ENCODE data around the gene GNL3. TPM values are rescaled to one million over a fixed set of nuclear protein-coding genes. Genes with fewer than 3 reads are reported as not detected.

GNL3 gene
- total and polyA plus RNA-seq, 4 donors, result 26.5 to 82.2 (median 41.8) TPM

DNA sequence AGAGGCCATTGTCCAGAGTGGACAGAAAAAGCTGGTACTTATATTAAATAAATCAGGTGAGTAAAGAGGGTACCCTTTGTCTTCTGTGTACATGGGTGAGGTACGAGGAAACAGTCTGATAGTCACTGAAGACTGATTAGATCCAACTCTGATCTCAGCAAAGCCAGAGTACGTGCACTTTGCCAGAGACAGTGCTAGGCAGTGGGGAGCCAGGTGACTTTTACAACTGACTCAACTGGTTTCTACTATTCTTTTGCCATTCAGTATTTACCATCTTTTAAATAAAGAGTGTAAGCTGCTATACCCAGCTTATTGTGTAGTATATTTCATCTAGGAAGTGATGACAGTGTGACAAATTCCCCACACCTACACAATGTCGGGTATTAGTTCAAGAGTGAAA lies 3.3 kb downstream of the GNL3 start:
- DNase-seq (ENCODE audit: low spot score), result no peak
- WGBS, result 92% methylated on average over 3 of the region's 3 CpGs
- Histone ChIP-seq H3K4me1 (ENCODE audit: control insufficient read depth in 4 of 4, insufficient read depth in 4 of 4, low read length in 3 of 4) (peaks cover 5 to 16% (median 13%) of the 10 kb centered on the region in 4 donors), H3K27ac (ENCODE audit: low read depth in 1 of 2, low read length in 2 of 2) (peak overlapping the region in 1 of 2 donors; percentile 8), H3K36me3 (ENCODE audit: control insufficient read depth in 4 of 4, insufficient read depth in 3 of 4, low read depth in 1 of 4, low read length in 3 of 4) (peaks cover 16 to 61% (median 59%) of the 10 kb centered on the region in 4 donors), H3K9ac (ENCODE audit: low read depth in 1 of 2, low read length in 2 of 2) (no peak overlapping the region), H3K9me3 (ENCODE audit: control insufficient read depth in 4 of 4, low read length in 3 of 4) (no peaks in the 10 kb centered on the region), H3K4me3 (ENCODE audit: low read depth in 1 of 3, low read length in 3 of 3) (no peak overlapping the region), H3K27me3 (ENCODE audit: control insufficient read depth in 4 of 4, insufficient read depth in 4 of 4, low read length in 3 of 4) (no peaks in the 10 kb centered on the region)
- TF ChIP-seq, protein P1, sequence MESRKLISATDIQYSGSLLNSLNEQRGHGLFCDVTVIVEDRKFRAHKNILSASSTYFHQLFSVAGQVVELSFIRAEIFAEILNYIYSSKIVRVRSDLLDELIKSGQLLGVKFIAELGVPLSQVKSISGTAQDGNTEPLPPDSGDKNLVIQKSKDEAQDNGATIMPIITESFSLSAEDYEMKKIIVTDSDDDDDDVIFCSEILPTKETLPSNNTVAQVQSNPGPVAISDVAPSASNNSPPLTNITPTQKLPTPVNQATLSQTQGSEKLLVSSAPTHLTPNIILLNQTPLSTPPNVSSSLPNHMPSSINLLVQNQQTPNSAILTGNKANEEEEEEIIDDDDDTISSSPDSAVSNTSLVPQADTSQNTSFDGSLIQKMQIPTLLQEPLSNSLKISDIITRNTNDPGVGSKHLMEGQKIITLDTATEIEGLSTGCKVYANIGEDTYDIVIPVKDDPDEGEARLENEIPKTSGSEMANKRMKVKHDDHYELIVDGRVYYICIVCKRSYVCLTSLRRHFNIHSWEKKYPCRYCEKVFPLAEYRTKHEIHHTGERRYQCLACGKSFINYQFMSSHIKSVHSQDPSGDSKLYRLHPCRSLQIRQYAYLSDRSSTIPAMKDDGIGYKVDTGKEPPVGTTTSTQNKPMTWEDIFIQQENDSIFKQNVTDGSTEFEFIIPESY (IDR thresholded peaks at IDR 0.05), result no peak
- TF ChIP-seq EGR1 (IDR thresholded peaks at IDR 0.05; ENCODE audit: low read depth in 2 of 2) (no peak), FOXA2 (IDR thresholded peaks at IDR 0.05) (no peak), SP1 (IDR thresholded peaks at IDR 0.05) (no peak)

DNA sequence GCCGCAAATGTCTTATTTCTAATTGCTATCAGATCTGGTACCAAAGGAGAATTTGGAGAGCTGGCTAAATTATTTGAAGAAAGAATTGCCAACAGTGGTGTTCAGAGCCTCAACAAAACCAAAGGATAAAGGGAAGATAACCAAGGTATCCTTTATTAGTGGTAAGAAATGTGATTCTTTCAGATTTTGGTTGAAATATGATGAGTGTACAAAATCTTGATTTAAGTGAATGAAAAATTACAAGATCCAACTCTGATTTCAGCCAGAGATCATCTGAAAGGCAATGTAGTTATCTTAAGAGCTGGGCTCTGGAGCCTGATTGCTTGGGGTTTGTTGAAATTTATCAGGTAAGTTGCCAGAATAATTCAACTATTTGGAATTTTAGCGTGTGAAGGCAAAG lies 4.7 kb downstream of the GNL3 start:
- no peak overlapping the region for H3K27ac ChIP-seq (ENCODE audit: low read depth in 1 of 2, low read length in 2 of 2)
- H3K4me3 ChIP-seq (ENCODE audit: low read depth in 1 of 3, low read length in 3 of 3), result no peak overlapping the region
- H3K9ac ChIP-seq (ENCODE audit: low read depth in 1 of 2, low read length in 2 of 2), result no peak overlapping the region
- 98% methylated on average over 2 of the region's 2 CpGs for WGBS
- H3K36me3 ChIP-seq (ENCODE audit: control insufficient read depth in 4 of 4, insufficient read depth in 3 of 4, low read depth in 1 of 4, low read length in 3 of 4), result peaks cover 20 to 74% (median 71%) of the 10 kb centered on the region in 4 donors
- TF ChIP-seq, protein P2, sequence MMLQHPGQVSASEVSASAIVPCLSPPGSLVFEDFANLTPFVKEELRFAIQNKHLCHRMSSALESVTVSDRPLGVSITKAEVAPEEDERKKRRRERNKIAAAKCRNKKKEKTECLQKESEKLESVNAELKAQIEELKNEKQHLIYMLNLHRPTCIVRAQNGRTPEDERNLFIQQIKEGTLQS (IDR thresholded peaks at IDR 0.05), result no peak
- TF ChIP-seq HNF4A (conservative IDR thresholded peaks at IDR 0.05), result no peak
- no peak for TF ChIP-seq EGR1 (IDR thresholded peaks at IDR 0.05; ENCODE audit: low read depth in 2 of 2)
- TF ChIP-seq, protein P3, sequence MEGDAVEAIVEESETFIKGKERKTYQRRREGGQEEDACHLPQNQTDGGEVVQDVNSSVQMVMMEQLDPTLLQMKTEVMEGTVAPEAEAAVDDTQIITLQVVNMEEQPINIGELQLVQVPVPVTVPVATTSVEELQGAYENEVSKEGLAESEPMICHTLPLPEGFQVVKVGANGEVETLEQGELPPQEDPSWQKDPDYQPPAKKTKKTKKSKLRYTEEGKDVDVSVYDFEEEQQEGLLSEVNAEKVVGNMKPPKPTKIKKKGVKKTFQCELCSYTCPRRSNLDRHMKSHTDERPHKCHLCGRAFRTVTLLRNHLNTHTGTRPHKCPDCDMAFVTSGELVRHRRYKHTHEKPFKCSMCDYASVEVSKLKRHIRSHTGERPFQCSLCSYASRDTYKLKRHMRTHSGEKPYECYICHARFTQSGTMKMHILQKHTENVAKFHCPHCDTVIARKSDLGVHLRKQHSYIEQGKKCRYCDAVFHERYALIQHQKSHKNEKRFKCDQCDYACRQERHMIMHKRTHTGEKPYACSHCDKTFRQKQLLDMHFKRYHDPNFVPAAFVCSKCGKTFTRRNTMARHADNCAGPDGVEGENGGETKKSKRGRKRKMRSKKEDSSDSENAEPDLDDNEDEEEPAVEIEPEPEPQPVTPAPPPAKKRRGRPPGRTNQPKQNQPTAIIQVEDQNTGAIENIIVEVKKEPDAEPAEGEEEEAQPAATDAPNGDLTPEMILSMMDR (IDR thresholded peaks at IDR 0.05; ENCODE audit: low read depth, low read length, missing input control), result no peak
- TF ChIP-seq SP1 (IDR thresholded peaks at IDR 0.05), result no peak
- no peak for TF ChIP-seq RAD21 (IDR thresholded peaks at IDR 0.05)
- TF ChIP-seq, protein P1 (IDR thresholded peaks at IDR 0.05), result no peak
- TF ChIP-seq YY1 (IDR thresholded peaks at IDR 0.05), result no peak
- TF ChIP-seq HNF4G (IDR thresholded peaks at IDR 0.05), result no peak
- TF ChIP-seq, protein P4, sequence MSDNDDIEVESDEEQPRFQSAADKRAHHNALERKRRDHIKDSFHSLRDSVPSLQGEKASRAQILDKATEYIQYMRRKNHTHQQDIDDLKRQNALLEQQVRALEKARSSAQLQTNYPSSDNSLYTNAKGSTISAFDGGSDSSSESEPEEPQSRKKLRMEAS (IDR thresholded peaks at IDR 0.05), result no peak
- TF ChIP-seq GABPA (IDR thresholded peaks at IDR 0.05 in 1 of 2, conservative IDR thresholded peaks at IDR 0.05 in 1 of 2), result no peak
- TF ChIP-seq TAF1 (conservative IDR thresholded peaks at IDR 0.05), result no peak
- no peak for TF ChIP-seq JUND (IDR thresholded peaks at IDR 0.05)
- no peaks in the 10 kb centered on the region for H3K27me3 ChIP-seq (ENCODE audit: control insufficient read depth in 4 of 4, insufficient read depth in 4 of 4, low read length in 3 of 4)
- no peak for DNase-seq (ENCODE audit: low spot score)
- peaks cover 5 to 9% (median 6%) of the 10 kb centered on the region in 4 donors for H3K4me1 ChIP-seq (ENCODE audit: control insufficient read depth in 4 of 4, insufficient read depth in 4 of 4, low read length in 3 of 4)
- no peaks in the 10 kb centered on the region for H3K9me3 ChIP-seq (ENCODE audit: control insufficient read depth in 4 of 4, low read length in 3 of 4)

Data from liver (tissue), 9 donors.